Hepatocyte (in vitro differentiated cells): ENCODE measurements around the gene SCTR. TPM values are rescaled to one million over a fixed set of nuclear protein-coding genes. Genes with fewer than 3 reads are reported as not detected.
A peak's percentile ranks its signal among the peaks of the same experiment; 100 is the strongest.

ENCODE experiments used
- DNase-seq: peaks from one replicate; pipeline ENCODE4 v3.0.0-alpha.2; 2016; ENCODE audit warnings: low spot score
- H2AFZ ChIP-seq: fragments of 200-600 bp; sonication (generic); 2 replicates; pipeline ENCODE4 v1.6.0; 2016; ENCODE audit warnings: antibody characterized with exemption, mild to moderate bottlenecking
- H3K27ac ChIP-seq: fragments of 200-600 bp; sonication (generic); 2 replicates; pipeline ENCODE4 v1.5.1; 2016; ENCODE audit warnings: mild to moderate bottlenecking
- H3K27me3 ChIP-seq: fragments of 200-600 bp; sonication (generic); 2 replicates; pipeline ENCODE4 v1.6.1; 2016
- H3K36me3 ChIP-seq: fragments of 200-600 bp; sonication (generic); replicated peaks from 2 replicates; pipeline ENCODE4 v1.5.1; 2016; ENCODE audit warnings: low read depth; ENCODE audit not compliant: insufficient read depth
- H3K4me1 ChIP-seq: fragments of 200-600 bp; sonication (generic); 2 replicates; pipeline ENCODE4 v1.5.1; 2016; ENCODE audit warnings: mild to moderate bottlenecking, moderate library complexity; ENCODE audit not compliant: insufficient read depth
- H3K4me2 ChIP-seq: fragments of 200-600 bp; sonication (generic); 2 replicates; pipeline ENCODE4 v1.6.0; 2016
- H3K4me3 ChIP-seq: fragments of 200-600 bp; sonication (generic); 2 replicates; pipeline ENCODE4 v1.5.1; 2016; ENCODE audit warnings: mild to moderate bottlenecking
- H3K79me2 ChIP-seq: fragments of 200-600 bp; sonication (generic); 2 replicates; pipeline ENCODE4 v1.6.0; 2017; ENCODE audit warnings: mild to moderate bottlenecking
- H3K9me2 ChIP-seq: fragments of 200-600 bp; sonication (generic); replicated peaks from 2 replicates; pipeline ENCODE4 v1.6.0; 2017; ENCODE audit warnings: mild to moderate bottlenecking; ENCODE audit not compliant: insufficient read depth
- H3K9me3 ChIP-seq: fragments of 200-600 bp; sonication (generic); 2 replicates; pipeline ENCODE4 v1.5.1; 2016; ENCODE audit warnings: low read depth, mild to moderate bottlenecking
- H4K20me1 ChIP-seq: fragments of 200-600 bp; sonication (generic); 2 replicates; pipeline ENCODE4 v1.6.0; 2016; ENCODE audit warnings: mild to moderate bottlenecking; ENCODE audit not compliant: insufficient read depth, poor library complexity, severe bottlenecking
- EZH2 ChIP-seq: fragments of 200-600 bp; sonication (generic); IDR thresholded peaks from 2 replicates; pipeline ENCODE4 v1.6.1; 2016; ENCODE audit warnings: antibody characterized with exemption, mild to moderate bottlenecking, borderline replicate concordance
- EZH2phosphoT487 ChIP-seq: fragments of 200-600 bp; sonication (generic); IDR thresholded peaks from one replicate; pipeline ENCODE4 v1.6.1; 2018; ENCODE audit warnings: antibody characterized with exemption, mild to moderate bottlenecking, low read depth, moderate library complexity; ENCODE audit not compliant: unreplicated experiment, severe bottlenecking
- WGBS: methylation state at CpG from one replicate; pipeline ENCODE4 v1.1.6; 2016; ENCODE audit warnings: low lambda C conversion rate; ENCODE audit errors: missing lambda C conversion rate; 5-methylcytosine and 5-hydroxymethylcytosine counted together
- polyA plus RNA-seq: library from polyadenylated mRNA; unstranded; fragments of >200 nt; fragmentation: Nextera tagmentation; extraction: Ambion mirVana; gene quantifications from 2 replicates; pipeline ENCODE4 v1.2.1, GENCODE V29; 2016
- total RNA-seq: library from RNA; depleted of rRNA; stranded (reverse); fragments of >200 nt; gene quantifications from 2 replicates; pipeline ENCODE4 v1.2.3, GENCODE V29; 2014
- TF ChIP-seq, protein P1 (sequence below): fragments of 200-600 bp; sonication (generic); IDR thresholded peaks from 2 replicates; pipeline ENCODE4 v1.5.1; 2016; ENCODE audit warnings: antibody characterized with exemption, mild to moderate bottlenecking; ENCODE audit not compliant: poor library complexity

The SCTR gene
- total and polyA plus RNA-seq, 2 experiments from 2014 or later = 1.7 to 4.3 TPM

DNA sequence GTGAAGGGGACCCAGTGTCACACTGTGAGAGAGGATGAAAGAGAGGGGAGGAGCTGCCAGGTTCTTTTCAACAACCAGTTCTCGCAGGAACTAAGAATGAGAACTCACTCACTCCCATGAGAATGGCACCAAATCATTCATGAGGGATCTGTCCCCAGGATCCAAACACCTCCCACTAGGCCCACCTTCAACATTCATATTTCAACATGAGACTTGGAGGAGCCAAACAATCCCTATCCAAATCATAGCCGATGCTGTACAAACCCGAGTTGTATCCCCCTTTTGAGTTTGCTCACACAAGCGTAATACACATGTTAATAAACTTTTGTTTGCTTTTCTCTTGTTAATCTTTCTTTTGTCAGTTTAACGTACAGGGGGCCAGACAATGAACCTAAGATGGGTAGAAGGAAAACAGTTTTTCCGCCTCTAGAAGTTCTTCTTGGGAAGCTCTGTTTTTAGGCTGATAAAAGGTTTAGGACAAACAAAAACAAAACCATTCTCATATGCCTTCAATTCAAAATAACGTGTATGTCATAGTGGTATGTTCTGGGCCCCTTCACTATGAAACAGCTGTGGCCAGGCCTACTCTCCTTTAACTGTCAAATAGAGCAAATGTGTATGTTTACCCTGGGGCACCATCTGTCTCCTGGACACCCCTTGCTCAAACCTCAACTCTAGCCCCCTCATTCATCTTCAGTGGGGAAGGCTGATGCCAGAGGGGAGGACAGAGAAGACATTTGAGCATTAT is 101.7 kb downstream of the SCTR start:
- H3K9me2 ChIP-seq = no peaks in the 10 kb centered on the region
- no peak overlapping the region for H3K4me2 ChIP-seq
- peaks cover 70% of the 10 kb centered on the region for H3K4me1 ChIP-seq
- no peak for DNase-seq
- no peak for TF ChIP-seq EZH2phosphoT487
- TF ChIP-seq EZH2 = no peak
- TF ChIP-seq, protein P1, sequence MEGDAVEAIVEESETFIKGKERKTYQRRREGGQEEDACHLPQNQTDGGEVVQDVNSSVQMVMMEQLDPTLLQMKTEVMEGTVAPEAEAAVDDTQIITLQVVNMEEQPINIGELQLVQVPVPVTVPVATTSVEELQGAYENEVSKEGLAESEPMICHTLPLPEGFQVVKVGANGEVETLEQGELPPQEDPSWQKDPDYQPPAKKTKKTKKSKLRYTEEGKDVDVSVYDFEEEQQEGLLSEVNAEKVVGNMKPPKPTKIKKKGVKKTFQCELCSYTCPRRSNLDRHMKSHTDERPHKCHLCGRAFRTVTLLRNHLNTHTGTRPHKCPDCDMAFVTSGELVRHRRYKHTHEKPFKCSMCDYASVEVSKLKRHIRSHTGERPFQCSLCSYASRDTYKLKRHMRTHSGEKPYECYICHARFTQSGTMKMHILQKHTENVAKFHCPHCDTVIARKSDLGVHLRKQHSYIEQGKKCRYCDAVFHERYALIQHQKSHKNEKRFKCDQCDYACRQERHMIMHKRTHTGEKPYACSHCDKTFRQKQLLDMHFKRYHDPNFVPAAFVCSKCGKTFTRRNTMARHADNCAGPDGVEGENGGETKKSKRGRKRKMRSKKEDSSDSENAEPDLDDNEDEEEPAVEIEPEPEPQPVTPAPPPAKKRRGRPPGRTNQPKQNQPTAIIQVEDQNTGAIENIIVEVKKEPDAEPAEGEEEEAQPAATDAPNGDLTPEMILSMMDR = no peak
- H3K27me3 ChIP-seq = no peaks in the 10 kb centered on the region
- 62% methylated on average over 7 of the region's 7 CpGs for WGBS
- no peaks in the 10 kb centered on the region for H3K79me2 ChIP-seq
- no peak overlapping the region for H3K4me3 ChIP-seq
- no peaks in the 10 kb centered on the region for H3K9me3 ChIP-seq
- H2AFZ ChIP-seq = no peak overlapping the region
- no peaks in the 10 kb centered on the region for H4K20me1 ChIP-seq
- H3K36me3 ChIP-seq = no peaks in the 10 kb centered on the region
- H3K27ac ChIP-seq = peak overlapping the region; percentile 99

DNA sequence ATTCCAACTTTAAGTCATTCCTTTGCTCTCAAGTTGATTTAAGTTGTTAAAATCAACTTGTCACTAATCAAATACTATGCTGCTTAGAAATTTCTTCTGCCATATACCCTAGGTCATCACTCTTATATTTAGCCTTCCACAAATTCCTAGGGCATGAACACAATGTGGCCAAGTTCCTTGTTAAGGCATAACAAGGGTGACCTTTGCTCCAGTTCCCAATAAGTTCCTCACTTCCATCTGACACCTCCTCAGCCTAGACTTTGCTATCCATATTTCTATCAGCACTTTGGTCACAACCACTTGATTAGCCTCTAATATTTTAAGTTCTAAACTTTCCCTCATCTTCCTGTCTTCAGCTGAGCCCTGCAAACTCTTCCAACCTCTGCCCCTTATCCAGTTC is 102.5 kb downstream of the SCTR start:
- Histone ChIP-seq H3K27me3 (no peaks in the 10 kb centered on the region), H3K4me1 (peaks cover 62% of the 10 kb centered on the region), H3K36me3 (no peaks in the 10 kb centered on the region), H3K9me3 (no peaks in the 10 kb centered on the region), H3K4me3 (no peak overlapping the region), H3K4me2 (no peak overlapping the region), H4K20me1 (no peaks in the 10 kb centered on the region), H3K27ac (peak overlapping the region; percentile 99), H2AFZ (no peak overlapping the region), H3K9me2 (no peaks in the 10 kb centered on the region), H3K79me2 (no peaks in the 10 kb centered on the region)
- no peak for DNase-seq
- TF ChIP-seq, protein P1 = no peak
- TF ChIP-seq EZH2phosphoT487 (no peak), EZH2 (no peak)

DNA sequence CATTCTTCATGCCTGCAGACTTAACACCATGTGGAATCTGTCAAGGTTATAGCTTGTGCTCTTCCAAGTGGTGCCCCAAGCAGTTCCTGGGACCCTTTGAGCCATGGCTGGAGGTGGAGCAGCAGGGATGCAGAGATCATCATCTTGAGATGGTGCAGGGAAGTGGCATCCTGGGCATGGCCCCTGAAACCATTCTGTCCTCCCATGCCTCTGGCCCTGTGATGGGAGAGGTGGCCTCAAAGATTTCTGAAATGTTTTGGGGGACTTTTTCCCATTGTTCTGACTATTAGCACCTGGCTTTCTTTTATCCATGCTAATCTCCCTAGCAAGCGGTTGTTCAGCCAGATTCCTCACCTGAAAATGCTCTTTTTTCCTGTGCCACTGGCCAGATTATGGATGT is 103.0 kb downstream of the SCTR start:
- no peaks in the 10 kb centered on the region for H4K20me1 ChIP-seq
- H3K9me2 ChIP-seq = no peaks in the 10 kb centered on the region
- DNase-seq = no peak
- H3K79me2 ChIP-seq = no peaks in the 10 kb centered on the region
- no peak overlapping the region for H2AFZ ChIP-seq
- no peaks in the 10 kb centered on the region for H3K27me3 ChIP-seq
- no peaks in the 10 kb centered on the region for H3K36me3 ChIP-seq
- H3K4me3 ChIP-seq = no peak overlapping the region
- H3K9me3 ChIP-seq = no peaks in the 10 kb centered on the region
- WGBS = 100% methylated on average over 1 of the region's 1 CpG
- peaks cover 57% of the 10 kb centered on the region for H3K4me1 ChIP-seq
- peak overlapping the region; percentile 99 for H3K27ac ChIP-seq
- no peak for TF ChIP-seq EZH2phosphoT487
- TF ChIP-seq, protein P1 = no peak
- no peak for TF ChIP-seq EZH2
- H3K4me2 ChIP-seq = no peak overlapping the region
